RKO (cell line): Measurements from ENCODE around the gene GJA4.

ENCODE experiments used
- DNase-seq: peaks from one replicate; pipeline ENCODE4 v3.0.0-alpha.2; 2016; ENCODE audit warnings: low spot score

GJA4 gene

GRCh38 chr1:34839526-34840305 is 46.9 kb downstream of the GJA4 start:
- no peak for DNase-seq

GRCh38 chr1:34840426-34840825 is 47.6 kb downstream of the GJA4 start:
- DNase-seq: no peak

- DNase-seq: no peak
These were observed 49.3 kb downstream of the GJA4 start for GRCh38 chr1:34842073-34842472.

DNA sequence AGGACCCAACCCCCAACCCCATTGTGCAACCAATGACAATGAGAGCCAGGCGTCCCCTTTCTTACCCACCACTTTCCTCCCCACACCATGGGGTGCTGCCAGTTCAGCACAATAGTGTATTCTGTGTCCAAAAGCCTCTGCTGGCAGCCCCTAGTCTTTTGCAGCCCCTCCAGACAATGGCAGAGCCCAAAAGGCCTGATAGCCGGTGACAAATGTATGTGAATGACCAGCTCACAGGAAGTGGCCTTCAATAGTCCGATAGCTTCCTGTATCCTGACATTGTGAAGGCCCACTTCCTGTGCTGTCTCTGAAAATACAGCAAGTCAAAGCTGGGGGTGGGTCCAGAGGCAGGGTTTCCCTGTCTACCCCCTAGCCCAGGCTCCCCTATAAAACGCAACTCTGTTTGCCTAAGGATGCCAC is 50.2 kb downstream of the GJA4 start:
- no peak for DNase-seq

DNA sequence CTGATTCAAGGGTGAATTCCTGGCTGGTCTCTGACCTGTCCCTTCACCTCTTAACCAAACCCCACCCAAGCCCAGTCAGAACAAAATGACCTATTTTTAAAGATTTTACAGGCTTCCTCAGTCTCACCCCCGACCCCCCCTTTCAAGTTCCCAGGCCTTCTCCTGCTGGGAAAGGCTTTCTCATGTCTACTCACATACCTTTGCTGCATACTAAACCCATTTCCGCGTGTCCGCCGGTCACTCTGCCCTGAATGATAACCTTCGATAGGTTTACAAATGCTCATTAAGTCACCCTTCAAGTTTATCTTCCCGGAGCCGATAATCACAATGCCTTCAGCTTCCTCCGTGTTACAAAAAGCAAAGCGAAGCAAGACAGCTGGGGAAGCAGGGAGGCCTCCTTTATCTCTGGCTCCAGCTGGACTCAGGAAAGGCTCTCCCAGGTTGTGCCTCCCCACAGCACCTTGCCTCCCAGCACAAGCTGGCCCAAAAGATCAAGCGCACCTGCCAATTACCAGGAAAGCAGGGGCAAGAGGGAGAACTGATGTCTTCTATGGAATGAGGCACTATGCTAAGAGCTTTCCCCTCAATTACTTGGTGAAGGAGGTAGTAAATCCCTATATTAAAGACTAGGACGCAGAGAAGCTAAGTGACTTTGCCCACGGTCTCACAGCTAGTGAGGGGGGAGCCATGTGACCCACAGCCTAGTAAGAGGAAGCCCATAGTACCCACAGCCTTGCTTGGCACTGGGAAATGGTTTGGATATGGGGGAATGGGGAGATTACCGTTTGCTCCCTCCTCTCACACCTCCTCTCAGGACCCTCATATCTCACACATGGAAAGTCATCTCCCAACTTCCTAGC is 50.8 kb downstream of the GJA4 start:
- no peak for DNase-seq

DNA sequence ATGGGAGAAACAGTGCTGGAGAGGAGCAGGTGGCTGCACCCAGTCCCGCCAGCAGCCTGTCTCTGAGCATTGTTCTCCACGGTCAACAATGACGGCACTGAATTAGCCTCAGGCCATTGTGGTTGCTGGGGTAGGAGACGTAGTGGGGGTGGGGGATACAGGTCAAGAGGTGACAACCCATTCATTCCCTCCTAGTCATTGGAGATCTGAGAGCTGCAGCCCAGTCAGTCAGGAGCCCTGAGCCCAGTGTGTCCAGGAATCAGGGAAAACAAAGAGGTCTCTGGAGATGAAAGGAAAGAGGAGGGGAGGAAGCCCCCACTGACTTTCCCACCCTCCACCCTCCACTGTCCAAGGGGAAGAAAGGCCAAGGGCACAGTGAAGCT is 51.4 kb downstream of the GJA4 start:
- DNase-seq: no peak
